HG03575 (cell line): Measurements from ENCODE around the gene BACE1.
"Not testable (repeated sequence)": the region's sequence is repeated elsewhere in the genome, so short reads cannot be mapped to it uniquely, and the experiment has no call there.

Source experiments
- ATAC-seq: cut with Tn5 transposase; IDR thresholded peaks from one replicate; pipeline ENCODE4 v1.9.1; 2021; ENCODE audit not compliant: unreplicated experiment, insufficient number of reproducible peaks, low FRiP score; ENCODE audit errors: extremely low read depth

The BACE1 gene

GRCh38 chr11:117316197-117316961 lies at the start of gene BACE1:
TSS of gene BACE1 (minus strand) at chr11:117316256. CDS start at chr11:117315795, 461 bp downstream.
- no peak for ATAC-seq

GRCh38 chr11:117361432-117361831 lies 45.4 kb upstream of the BACE1 start:
- ATAC-seq, result no peak

- ATAC-seq, result no peak
These were observed 40.3 kb upstream of the BACE1 start for GRCh38 chr11:117356126-117356890.

- ATAC-seq, result no peak
These were observed 38.5 kb upstream of the BACE1 start for GRCh38 chr11:117354550-117354949.

- ATAC-seq, result no peak
These were observed 29.0 kb upstream of the BACE1 start for GRCh38 chr11:117345039-117345438.

- ATAC-seq, result no peak
These were observed 21.0 kb upstream of the BACE1 start for GRCh38 chr11:117337076-117337475.

GRCh38 chr11:117335399-117335798 lies 19.3 kb upstream of the BACE1 start:
- ATAC-seq, result no peak

- ATAC-seq, result no peak
These were observed 18.8 kb upstream of the BACE1 start for GRCh38 chr11:117334896-117335295.

- no peak for ATAC-seq
These were observed 17.9 kb upstream of the BACE1 start for GRCh38 chr11:117333917-117334316.

GRCh38 chr11:117332843-117333242 lies 16.8 kb upstream of the BACE1 start:
- no peak for ATAC-seq

- no peak for ATAC-seq
These were observed 12.4 kb upstream of the BACE1 start for GRCh38 chr11:117328375-117329010.

GRCh38 chr11:117327567-117328374 lies 11.7 kb upstream of the BACE1 start, which contains the start of gene CEP164:
TSS of gene CEP164 (plus strand) at chr11:117327854. CDS start at chr11:117338587, 10,733 bp downstream.
- ATAC-seq, result peak; percentile 80

- ATAC-seq, result not testable (repeated sequence)
These were observed 11.2 kb upstream of the BACE1 start for GRCh38 chr11:117327255-117327566.

- ATAC-seq, result no peak
These were observed 3.3 kb upstream of the BACE1 start for GRCh38 chr11:117319214-117319840.

- ATAC-seq, result no peak
These were observed 2.7 kb upstream of the BACE1 start for GRCh38 chr11:117318738-117319137.

- no peak for ATAC-seq
These were observed 515 bp downstream of the BACE1 start for GRCh38 chr11:117315285-117316196.

GRCh38 chr11:117314840-117315239 lies 1.2 kb downstream of the BACE1 start:
- ATAC-seq, result no peak
